HG03025 (cell line): Measurements from ENCODE around the gene TRANK1.

Experiments
- ATAC-seq: cut with Tn5 transposase; IDR thresholded peaks from one replicate; pipeline ENCODE4 v1.9.1; 2021; ENCODE audit warnings: mild to moderate bottlenecking, moderate library complexity; ENCODE audit not compliant: unreplicated experiment, low FRiP score

Gene TRANK1

GRCh38 chr3:36862076-36862755 is 82.6 kb downstream of the TRANK1 start:
- ATAC-seq: no peak

- ATAC-seq: no peak
Observed at GRCh38 chr3:36859494-36859893, 85.4 kb downstream of the TRANK1 start.

DNA sequence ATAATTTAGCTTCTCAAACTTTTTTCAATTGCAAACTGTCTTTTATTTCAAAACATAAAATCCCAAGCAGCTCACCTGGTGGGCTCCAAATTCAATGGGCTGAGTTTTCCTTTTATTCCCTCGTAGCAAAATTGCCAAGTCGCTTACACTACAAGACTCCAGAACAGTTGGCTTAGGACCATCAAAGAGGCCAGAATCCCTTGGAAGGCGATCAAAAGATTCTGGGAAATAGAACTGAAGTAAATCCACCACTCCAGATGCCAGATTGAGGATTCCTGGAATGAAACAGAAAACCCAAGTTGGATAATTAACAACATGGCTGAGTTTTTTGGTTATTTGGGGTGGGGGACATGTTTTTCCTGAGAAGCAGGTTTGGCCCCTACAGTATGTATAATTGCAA is 92.8 kb downstream of the TRANK1 start:
- ATAC-seq: no peak

DNA sequence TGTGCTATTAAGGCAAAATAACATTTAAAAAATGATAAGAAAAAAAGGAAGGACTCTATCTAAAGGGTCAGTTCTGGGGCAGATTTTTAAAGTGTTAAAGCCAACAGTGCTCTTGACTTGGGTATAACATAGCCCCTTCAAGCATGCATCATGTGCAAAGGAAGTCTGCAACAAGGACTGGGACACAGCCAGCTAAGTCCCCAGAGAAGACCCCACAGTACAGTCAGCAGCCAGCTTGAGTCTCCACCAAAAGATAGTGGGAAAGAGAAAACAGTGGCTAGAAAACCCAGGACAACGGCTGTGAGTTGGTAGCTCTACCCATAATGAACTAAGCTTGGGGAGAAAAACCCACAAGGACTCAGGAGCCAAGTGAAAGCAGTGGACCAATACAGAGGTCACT is 94.1 kb downstream of the TRANK1 start:
- ATAC-seq: no peak

DNA sequence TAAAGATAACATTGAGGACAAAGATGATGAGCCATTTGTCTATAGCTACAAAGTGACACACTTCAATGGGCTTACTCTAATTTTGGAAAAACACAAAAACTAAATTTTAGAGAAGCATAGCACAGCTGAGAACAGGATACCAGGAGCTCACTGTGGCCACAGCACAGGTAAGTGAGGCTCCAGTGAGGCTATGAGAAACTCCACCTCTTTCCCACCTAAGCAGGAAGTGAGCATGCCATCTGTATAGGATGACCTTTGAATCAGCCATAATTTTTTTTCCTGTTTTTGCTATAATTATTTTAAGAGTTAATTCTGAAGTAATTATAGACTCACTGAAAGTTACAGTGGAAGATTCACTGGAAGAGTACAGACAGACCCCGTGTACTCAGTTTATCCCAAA is 98.4 kb downstream of the TRANK1 start:
- ATAC-seq: no peak

GRCh38 chr3:36843065-36844051 is 101.5 kb downstream of the TRANK1 start:
- no peak for ATAC-seq

DNA sequence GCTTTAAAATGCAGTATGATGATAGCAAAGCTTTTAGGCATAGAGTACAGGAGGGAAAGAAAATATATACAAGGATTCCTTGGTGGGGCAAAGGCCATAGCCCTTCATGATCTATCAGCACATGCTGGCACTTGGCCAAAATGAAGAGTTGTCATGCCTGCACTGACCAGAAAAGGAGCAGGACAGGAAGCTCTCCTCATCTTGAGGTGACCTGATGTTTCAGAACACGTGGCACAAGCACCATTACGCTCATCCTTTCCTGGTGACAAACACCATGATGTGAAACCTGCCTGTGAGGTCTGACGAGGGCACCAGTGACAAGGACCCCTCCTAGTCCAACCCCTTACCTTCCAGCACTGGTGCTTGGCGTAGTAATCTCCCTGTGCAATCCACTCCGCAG is 102.6 kb downstream of the TRANK1 start:
- ATAC-seq: no peak

DNA sequence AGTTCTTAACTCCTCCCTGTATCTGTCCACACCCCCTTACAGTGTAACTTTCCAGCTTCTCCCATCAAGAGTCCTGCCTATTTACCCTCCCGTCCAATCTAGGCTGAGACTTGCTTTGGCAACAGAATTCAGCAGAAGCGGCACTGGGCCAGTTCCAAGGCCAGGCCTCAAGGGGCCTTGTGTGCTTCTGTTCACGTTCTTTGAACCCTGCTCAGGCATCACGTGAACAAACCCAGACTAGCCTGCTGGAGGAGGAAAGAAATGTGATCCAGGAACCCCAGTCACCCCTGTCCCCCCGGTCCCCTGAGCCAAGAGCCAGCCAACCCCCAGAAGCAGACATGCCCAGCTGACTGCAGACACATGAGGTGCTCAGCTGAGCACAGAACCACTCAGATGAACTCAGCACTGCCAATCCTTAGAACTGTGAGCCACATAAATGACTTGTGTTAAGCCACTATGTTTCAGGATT is 104.4 kb downstream of the TRANK1 start:
- no peak for ATAC-seq

DNA sequence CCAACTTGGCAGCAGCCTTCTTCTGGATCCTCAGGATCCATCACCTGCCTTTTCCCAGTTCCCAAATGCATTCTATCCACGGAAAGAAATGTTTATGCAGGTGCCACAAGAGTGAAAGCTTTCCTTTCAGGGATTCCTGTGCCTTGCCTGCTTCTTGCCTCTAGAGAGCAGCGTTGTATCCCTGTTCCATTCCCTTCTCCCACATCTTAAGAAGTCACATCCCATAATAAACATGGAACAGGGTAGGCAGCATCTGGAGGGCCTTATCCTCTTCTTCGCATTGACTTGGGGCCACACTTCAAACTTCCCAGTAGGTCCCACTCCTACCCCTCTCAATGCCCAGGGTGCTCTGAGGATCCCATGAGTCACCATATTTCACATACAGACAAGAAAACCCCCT is 107.8 kb downstream of the TRANK1 start:
- ATAC-seq: no peak

GRCh38 chr3:36833160-36833814 is 111.6 kb downstream of the TRANK1 start:
- no peak for ATAC-seq

GRCh38 chr3:36832406-36832805 is 112.4 kb downstream of the TRANK1 start:
- no peak for ATAC-seq

GRCh38 chr3:36827133-36827532 is 117.7 kb downstream of the TRANK1 start:
- ATAC-seq: no peak

DNA sequence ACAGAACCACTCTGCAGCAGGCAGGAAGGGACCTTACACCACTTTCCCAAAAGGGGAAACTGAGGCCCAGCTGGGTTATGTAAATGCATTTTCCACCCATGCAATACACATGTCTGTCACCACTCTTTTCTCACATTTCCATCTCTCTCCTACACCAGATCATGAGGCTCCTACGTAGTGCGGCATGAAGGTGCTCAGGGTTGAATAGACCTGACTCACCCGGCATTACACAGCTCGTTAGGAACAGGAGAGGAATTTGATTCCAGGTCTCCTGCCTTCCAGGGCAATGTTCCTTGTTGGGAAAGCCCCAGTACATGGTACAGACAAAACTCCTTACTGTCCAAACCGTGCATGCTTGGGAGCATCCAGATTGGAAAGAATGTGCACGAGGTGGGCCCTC is 118.6 kb downstream of the TRANK1 start:
- ATAC-seq: no peak

DNA sequence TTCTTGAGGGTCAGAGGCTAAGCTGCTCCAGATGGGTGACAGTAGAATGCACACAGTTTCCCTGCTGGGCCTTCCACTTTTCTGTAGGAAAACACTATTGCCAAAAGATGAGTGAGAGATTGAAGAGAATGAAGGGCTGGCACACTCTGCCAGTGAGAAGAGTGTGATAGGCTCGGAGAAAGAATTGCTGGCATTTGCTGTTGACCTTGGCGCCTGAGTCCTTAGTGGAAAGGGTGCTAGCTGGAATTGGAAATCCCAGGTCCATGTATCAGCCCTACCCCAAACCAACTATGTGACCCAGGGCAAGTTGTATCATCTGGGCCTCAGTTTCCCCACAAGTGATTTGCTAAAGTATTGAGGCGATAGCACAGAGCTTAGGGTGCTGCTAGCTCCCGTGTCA is 120.4 kb downstream of the TRANK1 start:
- no peak for ATAC-seq

DNA sequence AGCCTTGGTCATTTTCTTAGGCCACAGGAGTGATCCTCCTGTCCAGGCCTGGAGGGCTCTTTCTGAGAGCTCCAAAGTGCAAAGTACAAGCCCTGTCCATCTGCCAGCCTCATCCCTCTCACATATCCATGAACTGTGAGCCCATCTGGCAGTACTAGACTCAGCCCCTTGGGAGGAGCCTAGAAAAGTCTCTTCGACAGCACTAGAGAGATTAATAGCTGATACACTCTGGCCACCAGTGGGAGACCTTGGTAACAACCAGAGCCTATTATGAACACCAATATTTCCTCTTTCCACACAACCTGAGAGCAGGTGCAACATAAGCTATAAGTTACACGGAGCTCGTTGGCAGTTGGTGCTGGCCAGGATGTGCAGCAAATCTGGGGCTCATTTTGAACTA is 121.0 kb downstream of the TRANK1 start:
- no peak for ATAC-seq

- no peak for ATAC-seq
Observed at GRCh38 chr3:36820083-36820482, 124.8 kb downstream of the TRANK1 start.

DNA sequence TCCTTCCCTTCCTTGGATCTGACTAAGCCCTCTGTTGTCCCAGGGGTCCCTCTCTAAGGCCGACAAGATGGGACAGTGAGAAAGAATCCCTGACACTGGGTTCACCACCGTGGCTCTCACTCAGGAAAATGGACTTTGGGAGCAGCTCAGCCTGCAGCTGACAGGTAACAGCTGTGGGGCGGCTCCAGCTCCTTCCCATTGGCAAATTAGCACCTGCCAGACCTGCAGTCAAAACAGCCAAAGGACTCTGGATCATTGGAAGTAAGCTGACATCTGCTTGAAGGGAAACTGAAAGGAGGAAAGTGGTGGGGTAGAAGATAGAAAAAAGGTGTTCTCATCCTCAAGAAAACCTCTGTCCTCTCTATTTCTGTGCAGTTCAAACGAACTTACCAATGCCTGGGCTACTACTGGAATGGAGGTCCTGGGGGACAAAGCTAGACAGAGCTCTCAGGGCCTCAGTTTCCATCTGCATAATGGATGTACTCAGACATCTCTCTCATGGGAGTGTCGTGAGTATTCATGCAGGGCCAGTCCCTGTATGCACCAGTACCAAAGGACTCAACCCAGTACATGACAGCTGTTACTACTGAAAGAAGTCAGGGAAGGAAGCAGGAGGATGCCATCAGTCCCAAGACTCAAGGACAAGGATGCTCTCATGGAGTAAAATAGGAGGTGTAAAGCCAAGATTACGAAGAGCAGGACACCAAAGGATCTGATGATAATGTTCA is 126.9 kb downstream of the TRANK1 start:
- no peak for ATAC-seq

DNA sequence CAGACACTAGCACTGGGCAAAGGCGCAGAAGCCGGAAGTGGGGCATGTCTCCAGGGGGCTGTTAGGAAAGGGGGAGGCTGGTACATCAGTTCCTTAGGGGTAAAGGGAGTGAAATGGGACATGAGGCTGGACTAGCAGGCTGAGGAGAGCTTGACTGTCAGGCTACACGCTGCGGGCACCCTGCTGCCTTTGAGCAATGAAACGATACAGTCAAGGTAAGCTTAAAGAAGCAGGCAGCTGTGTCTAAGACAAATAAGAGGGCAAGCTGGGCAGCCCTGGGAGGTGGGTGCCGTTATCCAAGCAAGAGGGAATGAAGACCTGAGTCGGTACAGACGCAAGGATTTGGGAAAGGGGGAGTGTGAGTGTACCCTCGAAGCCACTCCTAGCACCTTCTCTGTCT is 129.5 kb downstream of the TRANK1 start:
- no peak for ATAC-seq

- no peak for ATAC-seq
Observed at GRCh38 chr3:36814776-36815175, 130.1 kb downstream of the TRANK1 start.

DNA sequence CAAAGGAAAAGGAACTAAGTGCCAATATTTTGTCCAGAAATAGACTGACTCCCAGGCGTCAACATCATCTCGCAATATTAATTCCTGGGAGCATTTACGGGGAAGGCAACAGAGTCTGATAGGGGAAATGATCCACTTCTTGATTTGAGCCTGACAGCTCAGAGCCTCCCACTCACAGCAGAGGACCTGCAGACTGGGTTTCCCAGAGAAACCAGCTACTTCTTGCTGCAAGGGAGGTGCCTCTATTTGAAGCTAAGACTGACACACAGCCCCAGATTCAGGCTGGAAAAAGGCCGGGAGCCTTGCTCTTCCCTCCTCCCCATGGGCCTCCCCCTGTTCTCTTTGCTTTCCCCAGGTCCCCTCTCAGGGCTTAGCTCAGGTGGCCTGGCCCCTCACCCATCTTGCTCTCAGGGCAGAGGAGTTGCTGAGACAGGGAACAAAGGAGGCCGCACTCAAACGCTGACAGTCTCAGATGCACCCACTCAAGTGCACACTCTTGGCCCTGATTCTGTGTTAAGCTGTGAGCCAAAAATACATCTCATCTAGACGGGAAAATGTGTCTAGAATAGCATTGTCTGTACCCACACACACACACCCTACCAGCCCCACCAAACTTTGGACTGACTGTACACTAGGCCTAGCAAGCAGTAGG is 130.7 kb downstream of the TRANK1 start:
- no peak for ATAC-seq
